ENCODE data around the gene MTERF4.

MTERF4 gene

GRCh38 chr2:241102239-241102803 lies at the start of gene MTERF4:
MTERF4 (minus strand) TSS chr2:241102287; CDS start chr2:241102273, 14 bp downstream.
- peak; percentile 80 for DNase-seq (ENCODE audit: low read depth)

GRCh38 chr2:241150660-241151530 lies 48.8 kb upstream of the MTERF4 start:
- DNase-seq (ENCODE audit: low read depth), result no peak

GRCh38 chr2:241149925-241150659 lies 48.0 kb upstream of the MTERF4 start, which contains the start of gene PPP1R7:
PPP1R7 (plus strand) TSS chr2:241150467; CDS start chr2:241150496, 29 bp downstream.
- peak; percentile 94 for DNase-seq (ENCODE audit: low read depth)

GRCh38 chr2:241149675-241149924 lies 47.5 kb upstream of the MTERF4 start:
- no peak for DNase-seq (ENCODE audit: low read depth)

- DNase-seq (ENCODE audit: low read depth), result peak; percentile 97
These were observed 47.0 kb upstream of the MTERF4 start, which contains the start of gene PASK for GRCh38 chr2:241148891-241149674. PASK (minus strand) TSS chr2:241149472; CDS start chr2:241143032, 6,440 bp downstream.

GRCh38 chr2:241148239-241148638 lies 46.2 kb upstream of the MTERF4 start:
- DNase-seq (ENCODE audit: low read depth), result no peak

- no peak for DNase-seq (ENCODE audit: low read depth)
These were observed 45.2 kb upstream of the MTERF4 start for GRCh38 chr2:241147336-241147735.

GRCh38 chr2:241146286-241146685 lies 44.2 kb upstream of the MTERF4 start:
- no peak for DNase-seq (ENCODE audit: low read depth)

- no peak for DNase-seq (ENCODE audit: low read depth)
These were observed 40.5 kb upstream of the MTERF4 start for GRCh38 chr2:241142593-241142992.

GRCh38 chr2:241142063-241142462 lies 40.0 kb upstream of the MTERF4 start:
- no peak for DNase-seq (ENCODE audit: low read depth)

- no peak for DNase-seq (ENCODE audit: low read depth)
These were observed 39.2 kb upstream of the MTERF4 start for GRCh38 chr2:241141214-241141770.

- DNase-seq (ENCODE audit: low read depth), result no peak
These were observed 38.4 kb upstream of the MTERF4 start for GRCh38 chr2:241140445-241140840.

- DNase-seq (ENCODE audit: low read depth), result no peak
These were observed 37.7 kb upstream of the MTERF4 start for GRCh38 chr2:241139531-241140444.

- DNase-seq (ENCODE audit: low read depth), result no peak
These were observed 36.4 kb upstream of the MTERF4 start for GRCh38 chr2:241138471-241138870.

- DNase-seq (ENCODE audit: low read depth), result no peak
These were observed 35.4 kb upstream of the MTERF4 start for GRCh38 chr2:241137276-241138190.

- no peak for DNase-seq (ENCODE audit: low read depth)
These were observed 34.7 kb upstream of the MTERF4 start for GRCh38 chr2:241136661-241137260.

- no peak for DNase-seq (ENCODE audit: low read depth)
These were observed 34.1 kb upstream of the MTERF4 start for GRCh38 chr2:241136191-241136590.

GRCh38 chr2:241135737-241136136 lies 33.6 kb upstream of the MTERF4 start:
- no peak for DNase-seq (ENCODE audit: low read depth)

GRCh38 chr2:241134711-241135110 lies 32.6 kb upstream of the MTERF4 start:
- no peak for DNase-seq (ENCODE audit: low read depth)

Measured in iris pigment epithelial cell (primary cell).